ENCODE data around the gene SLC22A16. TPM values are rescaled to one million over a fixed set of nuclear protein-coding genes. Genes with fewer than 3 reads are reported as not detected.

The SLC22A16 gene
- total RNA-seq, 1 donor from 2014 or later, result not detected

GRCh38 chr6:110404607-110405006, 71.8 kb downstream of the SLC22A16 start:
- DNase-seq (ENCODE audit: low read depth in 2 of 2), result no peak

GRCh38 chr6:110401585-110402176, 74.7 kb downstream of the SLC22A16 start:
- no peak for DNase-seq (ENCODE audit: low read depth in 2 of 2)

- DNase-seq (ENCODE audit: low read depth in 2 of 2), result no peak
Measured at GRCh38 chr6:110400208-110400607, 76.2 kb downstream of the SLC22A16 start.

- DNase-seq (ENCODE audit: low read depth in 2 of 2), result peak in 1 of 2 donors; percentile 5
Measured at GRCh38 chr6:110399219-110400071, 77.0 kb downstream of the SLC22A16 start.

DNA sequence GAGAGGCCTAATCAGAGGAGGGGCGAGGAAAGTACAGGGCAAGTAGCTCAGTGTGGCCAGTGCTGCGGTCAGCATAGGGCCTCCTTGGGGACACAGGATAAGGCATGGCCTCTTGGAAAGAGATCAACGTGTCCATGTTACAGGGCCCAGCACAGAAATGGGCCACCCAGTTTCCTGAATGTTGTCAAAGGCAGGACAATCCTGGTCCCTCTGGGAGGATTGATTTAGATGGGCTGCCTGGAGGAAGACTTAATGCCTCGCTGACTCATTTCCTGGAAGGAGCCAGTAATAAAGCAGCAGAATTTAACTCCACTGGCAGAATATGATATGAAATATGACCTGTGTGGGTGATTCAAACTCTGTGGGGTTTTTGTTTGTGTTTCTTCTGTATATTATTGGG, 77.6 kb downstream of the SLC22A16 start:
- DNase-seq (ENCODE audit: low read depth in 2 of 2), result peak in 1 of 2 donors; percentile 49

DNA sequence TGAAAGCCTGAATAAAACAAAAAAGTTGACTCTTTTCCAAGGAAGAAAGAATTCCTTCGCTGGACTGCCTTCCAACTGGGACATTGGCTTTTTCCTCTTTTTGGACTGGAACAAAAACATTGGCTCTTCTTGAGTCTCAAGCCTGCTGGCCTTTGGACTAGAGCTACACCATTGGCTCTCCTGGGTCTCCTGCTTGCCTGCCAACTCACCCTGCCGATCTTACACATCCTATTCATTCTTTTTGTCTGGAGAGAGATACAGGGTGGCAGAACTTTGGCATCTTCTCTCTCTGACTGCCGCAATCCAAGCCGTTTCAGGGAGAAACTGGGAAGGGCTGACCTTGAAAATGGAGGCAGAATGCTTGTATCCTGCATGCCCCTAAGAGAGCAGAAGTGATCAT, 81.2 kb downstream of the SLC22A16 start:
- DNase-seq (ENCODE audit: low read depth in 2 of 2), result no peak

GRCh38 chr6:110394409-110394808, 82.0 kb downstream of the SLC22A16 start:
- no peak for DNase-seq (ENCODE audit: low read depth in 2 of 2)

GRCh38 chr6:110392727-110393126, 83.7 kb downstream of the SLC22A16 start:
- no peak for DNase-seq (ENCODE audit: low read depth in 2 of 2)

GRCh38 chr6:110390404-110390803, 86.0 kb downstream of the SLC22A16 start:
- DNase-seq (ENCODE audit: low read depth in 2 of 2), result no peak

DNA sequence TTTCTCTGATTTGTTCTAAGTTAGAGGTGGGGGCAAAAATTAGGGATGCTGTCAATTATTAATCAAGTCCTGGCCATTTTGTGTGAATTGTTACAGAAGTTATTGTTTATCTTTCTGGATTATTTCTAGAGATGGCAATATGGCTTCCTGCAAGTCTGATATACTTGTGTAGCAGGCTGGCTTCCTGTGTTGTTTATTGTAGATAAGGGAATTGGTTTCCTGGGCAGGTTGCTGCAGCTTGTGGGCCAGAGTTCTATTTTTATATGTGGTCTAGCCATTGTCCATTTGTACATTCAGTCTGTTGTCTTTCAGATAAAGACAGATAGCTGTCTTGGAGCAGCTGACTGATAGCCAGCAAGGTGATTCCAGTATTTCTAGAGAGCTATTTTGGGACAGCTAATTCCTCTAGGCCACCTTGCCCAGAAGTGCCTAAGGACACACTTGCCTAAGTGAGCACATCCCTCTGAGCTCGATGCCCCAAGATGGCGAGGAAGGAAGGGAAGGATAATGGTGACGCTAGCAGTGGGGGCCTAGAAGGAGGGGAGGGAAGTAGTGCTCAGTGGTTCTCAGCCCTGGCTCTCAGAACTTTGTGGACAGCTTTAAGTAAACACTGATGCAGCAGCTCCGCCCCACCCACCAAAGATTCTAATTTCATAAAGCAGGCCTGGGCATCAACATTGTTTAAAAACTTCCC, 86.6 kb downstream of the SLC22A16 start:
- DNase-seq (ENCODE audit: low read depth in 2 of 2), result peak; percentile 10 to 87

GRCh38 chr6:110387986-110388385, 88.4 kb downstream of the SLC22A16 start:
- DNase-seq (ENCODE audit: low read depth in 2 of 2), result no peak

DNA sequence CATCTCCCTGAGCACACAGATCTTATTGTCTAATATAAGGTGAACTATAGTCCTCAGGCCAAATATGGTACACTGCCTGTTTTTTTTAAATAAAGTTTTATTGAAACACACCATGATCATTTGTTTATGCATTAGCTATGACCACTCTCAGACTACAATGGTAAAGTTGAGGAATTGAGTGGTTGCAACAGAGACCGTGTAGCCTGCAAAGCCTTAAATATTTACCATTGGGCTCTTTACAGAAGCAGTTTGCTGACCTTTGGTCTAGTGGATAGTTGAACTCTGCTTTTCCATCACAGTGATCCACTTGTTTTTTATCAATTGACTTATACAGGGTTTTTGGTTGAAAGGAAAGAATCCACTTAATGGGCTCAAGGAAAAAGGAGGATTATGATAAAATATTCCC, 91.0 kb downstream of the SLC22A16 start:
- no peak for DNase-seq (ENCODE audit: low read depth in 2 of 2)

DNA sequence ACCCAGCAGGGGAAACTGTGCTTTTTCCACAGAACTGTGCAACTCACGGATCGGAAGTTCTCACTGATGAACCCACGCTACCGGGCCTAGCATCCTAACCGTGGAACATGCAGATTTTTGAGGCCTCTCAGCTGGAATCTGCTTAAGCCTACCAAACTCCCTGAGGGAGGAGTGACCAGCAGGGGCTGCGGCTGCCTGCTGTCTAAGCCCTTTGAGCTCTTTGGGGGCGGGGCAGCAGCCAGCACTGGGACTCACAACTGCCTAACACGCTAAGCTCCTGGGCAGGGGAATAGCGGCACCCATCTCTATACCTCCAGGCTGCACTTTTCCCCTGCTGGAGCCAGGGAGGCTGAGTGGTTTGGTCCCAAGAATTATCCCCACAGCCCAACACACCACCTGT, 97.9 kb downstream of the SLC22A16 start:
- DNase-seq (ENCODE audit: low read depth in 2 of 2), result no peak

Other genes with a start within 250 kb of the SLC22A16 start
- not detected in 2 replicates for gene METTL24, start 118.3 kb downstream of the SLC22A16 start, total RNA-seq
- 3.3 and 3.8 TPM in 2 replicates for gene DDO, start 61.0 kb downstream of the SLC22A16 start, total RNA-seq

Data from dermis microvascular lymphatic vessel endothelial cell (primary cell).